HL-60 (cell line): ENCODE data around the gene HLA-DPB1.

ENCODE experiments used
- CTCF ChIP-seq: IDR thresholded peaks from one replicate; pipeline ENCODE4 v1.5.1; 2011; ENCODE audit warnings: low read length, control low read depth, inconsistent platforms; ENCODE audit not compliant: insufficient read depth
- GABPA ChIP-seq: IDR thresholded peaks from 2 replicates; pipeline ENCODE4 v1.6.1; 2012; ENCODE audit warnings: low read depth
- POLR2AphosphoS5 ChIP-seq: IDR thresholded peaks from 2 replicates; pipeline ENCODE4 v1.6.1; 2012; ENCODE audit warnings: low read depth
- SPI1 ChIP-seq: IDR thresholded peaks from 2 replicates; pipeline ENCODE4 v1.6.1; 2012; ENCODE audit warnings: low read depth, mild to moderate bottlenecking, borderline replicate concordance
- TF ChIP-seq, protein P1 (sequence below): IDR thresholded peaks from 2 replicates; pipeline ENCODE4 v1.6.1; 2012; ENCODE audit warnings: low read depth; ENCODE audit not compliant: insufficient replicate concordance

DNA sequence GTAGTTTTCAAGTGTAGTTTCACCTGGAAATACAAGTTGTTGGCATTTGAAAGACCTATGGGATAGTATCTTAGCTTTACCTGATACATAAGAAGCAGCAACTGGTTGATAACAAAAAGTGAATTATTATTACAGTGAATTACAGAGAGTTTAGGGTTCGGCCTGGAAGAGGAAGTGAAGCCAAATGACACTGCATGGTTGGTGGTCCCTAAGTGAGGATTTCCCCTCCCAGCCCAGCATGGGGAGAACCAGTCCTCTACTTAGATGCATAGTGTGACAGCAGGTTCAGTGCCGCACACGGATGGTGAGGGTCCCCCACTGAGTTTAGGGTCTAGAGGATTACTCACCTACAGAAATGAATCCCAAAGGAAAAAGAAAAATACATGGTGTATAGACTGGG, 18.1 kb downstream of the HLA-DPB1 start:
- TF ChIP-seq CTCF: no peak
- TF ChIP-seq GABPA: no peak
- TF ChIP-seq POLR2AphosphoS5: no peak
- TF ChIP-seq, protein P1, sequence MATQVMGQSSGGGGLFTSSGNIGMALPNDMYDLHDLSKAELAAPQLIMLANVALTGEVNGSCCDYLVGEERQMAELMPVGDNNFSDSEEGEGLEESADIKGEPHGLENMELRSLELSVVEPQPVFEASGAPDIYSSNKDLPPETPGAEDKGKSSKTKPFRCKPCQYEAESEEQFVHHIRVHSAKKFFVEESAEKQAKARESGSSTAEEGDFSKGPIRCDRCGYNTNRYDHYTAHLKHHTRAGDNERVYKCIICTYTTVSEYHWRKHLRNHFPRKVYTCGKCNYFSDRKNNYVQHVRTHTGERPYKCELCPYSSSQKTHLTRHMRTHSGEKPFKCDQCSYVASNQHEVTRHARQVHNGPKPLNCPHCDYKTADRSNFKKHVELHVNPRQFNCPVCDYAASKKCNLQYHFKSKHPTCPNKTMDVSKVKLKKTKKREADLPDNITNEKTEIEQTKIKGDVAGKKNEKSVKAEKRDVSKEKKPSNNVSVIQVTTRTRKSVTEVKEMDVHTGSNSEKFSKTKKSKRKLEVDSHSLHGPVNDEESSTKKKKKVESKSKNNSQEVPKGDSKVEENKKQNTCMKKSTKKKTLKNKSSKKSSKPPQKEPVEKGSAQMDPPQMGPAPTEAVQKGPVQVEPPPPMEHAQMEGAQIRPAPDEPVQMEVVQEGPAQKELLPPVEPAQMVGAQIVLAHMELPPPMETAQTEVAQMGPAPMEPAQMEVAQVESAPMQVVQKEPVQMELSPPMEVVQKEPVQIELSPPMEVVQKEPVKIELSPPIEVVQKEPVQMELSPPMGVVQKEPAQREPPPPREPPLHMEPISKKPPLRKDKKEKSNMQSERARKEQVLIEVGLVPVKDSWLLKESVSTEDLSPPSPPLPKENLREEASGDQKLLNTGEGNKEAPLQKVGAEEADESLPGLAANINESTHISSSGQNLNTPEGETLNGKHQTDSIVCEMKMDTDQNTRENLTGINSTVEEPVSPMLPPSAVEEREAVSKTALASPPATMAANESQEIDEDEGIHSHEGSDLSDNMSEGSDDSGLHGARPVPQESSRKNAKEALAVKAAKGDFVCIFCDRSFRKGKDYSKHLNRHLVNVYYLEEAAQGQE: no peak
- no peak for TF ChIP-seq SPI1
